H9 (cell line): ENCODE measurements around the gene RPUSD2. TPM values are rescaled to one million over a fixed set of nuclear protein-coding genes. Genes with fewer than 3 reads are reported as not detected.

Source experiments
- DNase-seq: peaks from one replicate; pipeline ENCODE4 v3.0.0-alpha.2; 2017
- H2AFZ ChIP-seq: one replicate; pipeline ENCODE4 v1.6.1; 2013; ENCODE audit warnings: mild to moderate bottlenecking, low read length, control low read depth, moderate library complexity
- H2AK5ac ChIP-seq: 2 replicates; pipeline ENCODE4 v1.6.1; 2013; ENCODE audit warnings: low read length, control low read depth, mixed read lengths; ENCODE audit not compliant: insufficient read length
- H2BK120ac ChIP-seq: one replicate; pipeline ENCODE4 v1.6.1; 2013; ENCODE audit warnings: low read depth, mild to moderate bottlenecking, low read length, control low read depth, inconsistent platforms; ENCODE audit not compliant: poor library complexity, severe bottlenecking
- H2BK12ac ChIP-seq: 2 replicates; pipeline ENCODE4 v1.6.1; 2013; ENCODE audit warnings: low read length, control low read depth, mixed read lengths, low read depth; ENCODE audit not compliant: insufficient read length
- H2BK15ac ChIP-seq: 2 replicates; pipeline ENCODE4 v1.6.1; 2013; ENCODE audit warnings: low read depth, low read length, control low read depth
- H2BK20ac ChIP-seq: one replicate; pipeline ENCODE4 v1.6.1; 2013; ENCODE audit warnings: low read depth, mild to moderate bottlenecking, low read length, control low read depth, inconsistent platforms; ENCODE audit not compliant: poor library complexity, severe bottlenecking
- H2BK5ac ChIP-seq: 2 replicates; pipeline ENCODE4 v1.6.1; 2013; ENCODE audit warnings: low read length, control low read depth, mixed read lengths; ENCODE audit not compliant: insufficient read length
- H3K14ac ChIP-seq: 2 replicates; pipeline ENCODE4 v1.6.1; 2013; ENCODE audit warnings: low read length, control low read depth; ENCODE audit not compliant: insufficient read depth
- H3K18ac ChIP-seq: 2 replicates; pipeline ENCODE4 v1.6.1; 2013; ENCODE audit warnings: low read depth, mild to moderate bottlenecking, mixed read lengths, low read length, control low read depth; ENCODE audit not compliant: insufficient read length
- H3K23ac ChIP-seq: 2 replicates; pipeline ENCODE4 v1.6.1; 2013; ENCODE audit warnings: low read length, control low read depth, mixed read lengths, low read depth; ENCODE audit not compliant: insufficient read length
- H3K23me2 ChIP-seq: 2 replicates; pipeline ENCODE4 v1.6.1; 2013; ENCODE audit warnings: low read depth, mild to moderate bottlenecking, mixed read lengths, low read length, control low read depth; ENCODE audit not compliant: insufficient read length, poor library complexity, severe bottlenecking
- H3K27ac ChIP-seq: 2 replicates; pipeline ENCODE4 v1.5.1; 2013; ENCODE audit warnings: low read length, control low read depth, mixed read lengths, low read depth; ENCODE audit not compliant: insufficient read length
- H3K27me3 ChIP-seq: 2 replicates; pipeline ENCODE4 v1.6.1; 2013; ENCODE audit warnings: low read length, control low read depth, inconsistent platforms; ENCODE audit not compliant: insufficient read depth
- H3K4ac ChIP-seq: 2 replicates; pipeline ENCODE4 v1.6.1; 2013; ENCODE audit warnings: low read depth, mild to moderate bottlenecking, control low read depth, inconsistent platforms, low read length, moderate library complexity
- H3K4me1 ChIP-seq: 2 replicates; pipeline ENCODE4 v1.6.1; 2013; ENCODE audit warnings: low read length, control low read depth, inconsistent platforms; ENCODE audit not compliant: insufficient read depth
- H3K4me2 ChIP-seq: 2 replicates; pipeline ENCODE4 v1.6.1; 2013; ENCODE audit warnings: low read length, control low read depth, mixed read lengths; ENCODE audit not compliant: insufficient read length, insufficient read depth
- H3K56ac ChIP-seq: 2 replicates; pipeline ENCODE4 v1.6.1; 2013; ENCODE audit warnings: low read depth, mild to moderate bottlenecking, mixed read lengths, low read length, control low read depth; ENCODE audit not compliant: insufficient read length
- H3K79me1 ChIP-seq: 2 replicates; pipeline ENCODE4 v1.6.1; 2013; ENCODE audit warnings: low read depth, mild to moderate bottlenecking, moderate library complexity, low read length, control low read depth, inconsistent platforms; ENCODE audit not compliant: insufficient read depth, poor library complexity, severe bottlenecking
- H3K79me2 ChIP-seq: 2 replicates; pipeline ENCODE4 v1.6.1; 2013; ENCODE audit warnings: low read length, control low read depth, inconsistent platforms; ENCODE audit not compliant: insufficient read depth
- H3K9ac ChIP-seq: 2 replicates; pipeline ENCODE4 v1.6.1; 2013; ENCODE audit warnings: low read length, control low read depth, mixed read lengths; ENCODE audit not compliant: insufficient read length; ENCODE audit errors: extremely low read depth
- H3K9me3 ChIP-seq: one replicate; pipeline ENCODE4 v1.6.1; 2013; ENCODE audit warnings: low read depth, low read length, inconsistent platforms; ENCODE audit not compliant: control insufficient read depth
- H3T11ph ChIP-seq: one replicate; pipeline ENCODE4 v1.6.1; 2013; ENCODE audit warnings: mild to moderate bottlenecking, low read length, control low read depth, inconsistent platforms
- H4K20me1 ChIP-seq: one replicate; pipeline ENCODE4 v1.6.1; 2013; ENCODE audit not compliant: control insufficient read depth, insufficient read length, insufficient read depth
- H4K5ac ChIP-seq: 2 replicates; pipeline ENCODE4 v1.6.1; 2013; ENCODE audit warnings: low read depth, mild to moderate bottlenecking, mixed read lengths, low read length, control low read depth; ENCODE audit not compliant: insufficient read length
- H4K8ac ChIP-seq: replicated peaks from 2 replicates; pipeline ENCODE4 v1.6.1; 2013; ENCODE audit warnings: low read length, control low read depth, mixed read lengths, low read depth; ENCODE audit not compliant: insufficient read length
- H4K91ac ChIP-seq: 2 replicates; pipeline ENCODE4 v1.6.1; 2013; ENCODE audit warnings: low read depth, mild to moderate bottlenecking, moderate library complexity, mixed read lengths, low read length, control low read depth; ENCODE audit not compliant: insufficient read length
- H3K27ac Mint-ChIP-seq, 3 experiments: 2 replicates in 2 of 3; 3 replicates in 1 of 3; pipeline ENCODE4 v1.8.0; 2020 to 2021; ENCODE audit warnings: mixed read lengths in 3 of 3, mild to moderate bottlenecking in 1 of 3, moderate library complexity in 1 of 3
- H3K27me3 Mint-ChIP-seq: 2 replicates; pipeline ENCODE4 v1.8.0; 2021; ENCODE audit warnings: low read depth, mild to moderate bottlenecking, moderate library complexity, mixed read lengths
- H3K36me3 Mint-ChIP-seq, 3 experiments: 2 replicates in 2 of 3; 3 replicates in 1 of 3; pipeline ENCODE4 v1.8.0; 2020 to 2021; ENCODE audit warnings: low read depth in 3 of 3, mixed read lengths in 3 of 3; ENCODE audit not compliant: insufficient read depth in 1 of 3
- H3K4me1 Mint-ChIP-seq, 2 experiments: 2 replicates each; pipeline ENCODE4 v1.8.0; 2020; ENCODE audit warnings: mixed read lengths in 2 of 2
- H3K4me3 Mint-ChIP-seq, 2 experiments: 2 replicates in 1 of 2; 3 replicates in 1 of 2; pipeline ENCODE4 v1.8.0; 2020 to 2021; ENCODE audit warnings: mild to moderate bottlenecking in 2 of 2, mixed read lengths in 2 of 2, moderate library complexity in 1 of 2
- H3K9me3 Mint-ChIP-seq, 2 experiments: 2 replicates in 1 of 2; 3 replicates in 1 of 2; pipeline ENCODE4 v1.8.0; 2020; ENCODE audit warnings: mild to moderate bottlenecking in 2 of 2, mixed read lengths in 2 of 2, moderate library complexity in 1 of 2
- CTCF ChIP-seq: fragments of 200-600 bp; sonication (generic); conservative IDR thresholded peaks from 3 replicates; pipeline ENCODE4 v1.8.0; 2021; ENCODE audit warnings: antibody characterized with exemption, mild to moderate bottlenecking
- WGBS: extraction: QIAGEN DNeasy Blood & Tissue Kit; methylation state at CpG from one replicate; pipeline ENCODE4 v1.1.7; 2013; ENCODE audit warnings: missing lambda C conversion rate, low lambda C conversion rate, mixed read lengths; ENCODE audit not compliant: insufficient read length; ENCODE audit errors: extremely low coverage; 5-methylcytosine and 5-hydroxymethylcytosine counted together
- total RNA-seq: library from RNA; stranded (reverse); gene quantifications from 2 replicates; pipeline ENCODE4 v1.2.1, GENCODE V29; 2021

The RPUSD2 gene
- total RNA-seq, 1 experiment from 2014 or later, result 25.7 TPM

GRCh38 chr15:40582726-40583246 lies 13.7 kb downstream of the RPUSD2 start:
- Histone ChIP-seq H3K4me1 (no peaks in the 10 kb centered on the region), H3K79me1 (no peaks in the 10 kb centered on the region), H3K14ac (no peak overlapping the region), H3T11ph (no peak overlapping the region), H4K91ac (no peak overlapping the region), H3K23ac (no peak overlapping the region), H3K23me2 (no peaks in the 10 kb centered on the region), H3K9me3 (no peaks in the 10 kb centered on the region), H4K20me1 (no peaks in the 10 kb centered on the region), H2BK5ac (no peak overlapping the region), H2BK12ac (no peak overlapping the region), H3K79me2 (no peaks in the 10 kb centered on the region), H3K4ac (no peak overlapping the region), H3K9ac (no peak overlapping the region), H3K4me2 (no peak overlapping the region), H3K27me3 (no peaks in the 10 kb centered on the region), H3K18ac (no peak overlapping the region), H4K5ac (no peak overlapping the region), H3K27ac (no peak overlapping the region), H2BK15ac (no peak overlapping the region), H4K8ac (no peak overlapping the region), H2BK20ac (no peak overlapping the region), H2BK120ac (no peak overlapping the region), H3K56ac (no peak overlapping the region), H2AK5ac (no peak overlapping the region), H2AFZ (peak overlapping the region; percentile 44)
- Mint-ChIP-seq H3K4me1 (peaks cover 2% of the 10 kb centered on the region in 2 experiments; a peak in 2 of 4 replicates), H3K27me3 (peaks cover 9% of the 10 kb centered on the region), H3K4me3 (no peak overlapping the region), H3K27ac (no peak overlapping the region), H3K36me3 (no peaks in the 10 kb centered on the region), H3K9me3 (peaks cover 2% of the 10 kb centered on the region in 2 experiments; a peak in 2 of 5 replicates)
- DNase-seq, result peak; percentile 60
- no CpG with 5 or more reads among the region's 8 CpGs for WGBS
- no peak for TF ChIP-seq CTCF
